ENCODE results near the gene METTL22.

GRCh38 chr16:8632675-8633182, 11.2 kb downstream of the METTL22 start:
- TF ChIP-seq CTCF (conservative IDR thresholded peaks at IDR 0.05; ENCODE audit: low read length) (no peak), EZH2phosphoT487 (IDR thresholded peaks at IDR 0.05; ENCODE audit: borderline replicate concordance) (no peak)

All from Loucy (cell line).